Peyer's patch (tissue), 4 donors: ENCODE data around the gene KRI1.

Source experiments
- CTCF ChIP-seq, 6 experiments: fragments of 450-650 bp in 4 of 6; fragments of 200-600 bp in 2 of 6; sonication (generic) in 1 of 6; IDR thresholded peaks; one replicate each; pipeline ENCODE4 v1.5.1; 2017 to 2019; ENCODE audit warnings: antibody characterized with exemption in 6 of 6, mild to moderate bottlenecking in 3 of 6, moderate library complexity in 1 of 6
- POLR2A ChIP-seq, 2 donors: fragments of 450-650 bp; IDR thresholded peaks; one replicate each; pipeline ENCODE4 v1.5.1; 2017; ENCODE audit warnings: antibody characterized with exemption in 2 of 2, mild to moderate bottlenecking in 2 of 2, moderate library complexity in 2 of 2

GRCh38 chr19:10551698-10552301 lies 14.0 kb downstream of the KRI1 start:
- TF ChIP-seq POLR2A (IDR thresholded peaks at IDR 0.05) (no peak), CTCF (IDR thresholded peaks at IDR 0.05) (peak in 3 of 6 experiments; percentile 20 to 40 (median 33))
